Panc1 (cell line): ENCODE data around the gene XIAP.
"Not testable (repeated sequence)": the region's sequence is repeated elsewhere in the genome, so short reads cannot be mapped to it uniquely, and the experiment has no call there.

Source experiments
- POLR2AphosphoS5 ChIP-seq: IDR thresholded peaks from 2 replicates; pipeline ENCODE4 v1.6.1; 2012; ENCODE audit warnings: mild to moderate bottlenecking, low read depth, low read length, moderate library complexity
- SIN3A ChIP-seq: IDR thresholded peaks from 2 replicates; pipeline ENCODE4 v1.6.1; 2012; ENCODE audit warnings: low read depth, mild to moderate bottlenecking, low read length, moderate library complexity, borderline replicate concordance; ENCODE audit not compliant: insufficient read depth
- TCF7L2 ChIP-seq: IDR thresholded peaks from 2 replicates; pipeline ENCODE4 v1.6.1; 2011; ENCODE audit warnings: mild to moderate bottlenecking, low read depth, low read length, inconsistent platforms
- TF ChIP-seq, protein P1 (sequence below): fragments of 450-650 bp; IDR thresholded peaks from 2 replicates; pipeline ENCODE4 v1.5.1; 2017; ENCODE audit warnings: mild to moderate bottlenecking
- TF ChIP-seq, protein P2 (sequence below), 2 experiments: IDR thresholded peaks; 2 replicates each; pipeline ENCODE4 v1.6.1; 2011 to 2012; ENCODE audit warnings: low read depth in 2 of 2, control low read depth in 1 of 2, low read length in 1 of 2, mild to moderate bottlenecking in 1 of 2, moderate library complexity in 1 of 2; ENCODE audit not compliant: insufficient read depth in 1 of 2

DNA sequence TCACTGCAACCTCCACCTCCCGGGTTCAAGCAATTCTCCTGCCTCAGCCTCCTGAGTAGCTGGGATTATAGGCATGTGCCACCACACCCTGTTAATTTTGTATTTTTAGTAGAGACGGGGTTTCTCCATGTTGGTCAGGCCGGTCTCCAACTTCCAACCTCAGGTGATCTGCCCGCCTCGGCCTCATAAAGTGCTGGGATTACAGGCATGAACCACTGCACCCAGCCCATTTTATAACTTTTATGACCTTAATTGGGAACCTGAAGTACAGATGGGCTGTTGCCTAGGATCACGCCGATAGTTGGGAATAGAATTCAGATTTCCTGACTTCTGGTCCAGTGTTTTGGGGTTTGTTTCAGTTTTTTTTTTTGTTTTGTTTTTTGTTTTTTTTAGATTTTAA lies 43.4 kb downstream of the XIAP start:
- TF ChIP-seq POLR2AphosphoS5, SIN3A, TCF7L2: not testable (repeated sequence)
- TF ChIP-seq, protein P1, sequence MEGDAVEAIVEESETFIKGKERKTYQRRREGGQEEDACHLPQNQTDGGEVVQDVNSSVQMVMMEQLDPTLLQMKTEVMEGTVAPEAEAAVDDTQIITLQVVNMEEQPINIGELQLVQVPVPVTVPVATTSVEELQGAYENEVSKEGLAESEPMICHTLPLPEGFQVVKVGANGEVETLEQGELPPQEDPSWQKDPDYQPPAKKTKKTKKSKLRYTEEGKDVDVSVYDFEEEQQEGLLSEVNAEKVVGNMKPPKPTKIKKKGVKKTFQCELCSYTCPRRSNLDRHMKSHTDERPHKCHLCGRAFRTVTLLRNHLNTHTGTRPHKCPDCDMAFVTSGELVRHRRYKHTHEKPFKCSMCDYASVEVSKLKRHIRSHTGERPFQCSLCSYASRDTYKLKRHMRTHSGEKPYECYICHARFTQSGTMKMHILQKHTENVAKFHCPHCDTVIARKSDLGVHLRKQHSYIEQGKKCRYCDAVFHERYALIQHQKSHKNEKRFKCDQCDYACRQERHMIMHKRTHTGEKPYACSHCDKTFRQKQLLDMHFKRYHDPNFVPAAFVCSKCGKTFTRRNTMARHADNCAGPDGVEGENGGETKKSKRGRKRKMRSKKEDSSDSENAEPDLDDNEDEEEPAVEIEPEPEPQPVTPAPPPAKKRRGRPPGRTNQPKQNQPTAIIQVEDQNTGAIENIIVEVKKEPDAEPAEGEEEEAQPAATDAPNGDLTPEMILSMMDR = not testable (repeated sequence)
- TF ChIP-seq, protein P2, sequence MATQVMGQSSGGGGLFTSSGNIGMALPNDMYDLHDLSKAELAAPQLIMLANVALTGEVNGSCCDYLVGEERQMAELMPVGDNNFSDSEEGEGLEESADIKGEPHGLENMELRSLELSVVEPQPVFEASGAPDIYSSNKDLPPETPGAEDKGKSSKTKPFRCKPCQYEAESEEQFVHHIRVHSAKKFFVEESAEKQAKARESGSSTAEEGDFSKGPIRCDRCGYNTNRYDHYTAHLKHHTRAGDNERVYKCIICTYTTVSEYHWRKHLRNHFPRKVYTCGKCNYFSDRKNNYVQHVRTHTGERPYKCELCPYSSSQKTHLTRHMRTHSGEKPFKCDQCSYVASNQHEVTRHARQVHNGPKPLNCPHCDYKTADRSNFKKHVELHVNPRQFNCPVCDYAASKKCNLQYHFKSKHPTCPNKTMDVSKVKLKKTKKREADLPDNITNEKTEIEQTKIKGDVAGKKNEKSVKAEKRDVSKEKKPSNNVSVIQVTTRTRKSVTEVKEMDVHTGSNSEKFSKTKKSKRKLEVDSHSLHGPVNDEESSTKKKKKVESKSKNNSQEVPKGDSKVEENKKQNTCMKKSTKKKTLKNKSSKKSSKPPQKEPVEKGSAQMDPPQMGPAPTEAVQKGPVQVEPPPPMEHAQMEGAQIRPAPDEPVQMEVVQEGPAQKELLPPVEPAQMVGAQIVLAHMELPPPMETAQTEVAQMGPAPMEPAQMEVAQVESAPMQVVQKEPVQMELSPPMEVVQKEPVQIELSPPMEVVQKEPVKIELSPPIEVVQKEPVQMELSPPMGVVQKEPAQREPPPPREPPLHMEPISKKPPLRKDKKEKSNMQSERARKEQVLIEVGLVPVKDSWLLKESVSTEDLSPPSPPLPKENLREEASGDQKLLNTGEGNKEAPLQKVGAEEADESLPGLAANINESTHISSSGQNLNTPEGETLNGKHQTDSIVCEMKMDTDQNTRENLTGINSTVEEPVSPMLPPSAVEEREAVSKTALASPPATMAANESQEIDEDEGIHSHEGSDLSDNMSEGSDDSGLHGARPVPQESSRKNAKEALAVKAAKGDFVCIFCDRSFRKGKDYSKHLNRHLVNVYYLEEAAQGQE (IDR thresholded peaks at IDR 0.05; ENCODE audit: insufficient read depth in 1 of 2, low read depth in 2 of 2, low read length in 1 of 2) = not testable (repeated sequence)
